H1 (cell line): ENCODE results near the gene TCF4. TPM values are rescaled to one million over a fixed set of nuclear protein-coding genes. Genes with fewer than 3 reads are reported as not detected.

Experiments
- CTCF ChIA-PET: fragments of 300-600 bp; sonication (Branson Sonifier 250); formaldehyde crosslinking; loops from one replicate; lab custom pipeline; 2021; ENCODE audit not compliant: partially characterized antibody; lab: Charles Lee
- POLR2A ChIA-PET: fragments of 300-600 bp; sonication (Branson Sonifier 250); formaldehyde crosslinking; loops from one replicate; lab custom pipeline; 2021; ENCODE audit warnings: inconsistent platforms; ENCODE audit not compliant: partially characterized antibody; lab: Charles Lee
- DNase-seq, 2 experiments: peaks; one replicate each; pipeline versions ENCODE4 v3.0.0 to v3.0.0-alpha.2; 2010 to 2022; ENCODE audit warnings: low spot score in 2 of 2, low read depth in 1 of 2, mixed read lengths in 1 of 2
- FAIRE-seq: peaks from 2 replicates; lab custom pipeline; 2011; peaks lifted over from hg19 to GRCh38; lab: Jason Lieb, UNC
- H2AFZ ChIP-seq: 2 replicates; pipeline ENCODE4 v1.8.1; 2012; ENCODE audit warnings: low read length, inconsistent platforms
- H2AK5ac ChIP-seq: 2 replicates; pipeline ENCODE4 v1.6.1; 2013; ENCODE audit warnings: low read depth, low read length
- H2BK120ac ChIP-seq: replicated peaks from 2 replicates; pipeline ENCODE3; 2013; ENCODE audit warnings: low read depth, low read length, inconsistent platforms
- H2BK12ac ChIP-seq: 2 replicates; pipeline ENCODE4 v1.6.1; 2013; ENCODE audit warnings: low read depth, low read length
- H2BK15ac ChIP-seq: 2 replicates; pipeline ENCODE4 v1.6.1; 2013; ENCODE audit warnings: low read length
- H2BK20ac ChIP-seq: 2 replicates; pipeline ENCODE4 v1.6.1; 2013; ENCODE audit warnings: low read length
- H2BK5ac ChIP-seq: 2 replicates; pipeline ENCODE4 v1.6.1; 2013; ENCODE audit warnings: low read depth, low read length
- H3K14ac ChIP-seq: 2 replicates; pipeline ENCODE4 v1.6.1; 2013; ENCODE audit warnings: inconsistent platforms; ENCODE audit not compliant: insufficient read length
- H3K18ac ChIP-seq: 2 replicates; pipeline ENCODE4 v1.6.1; 2013; ENCODE audit warnings: low read length; ENCODE audit errors: extremely low read depth
- H3K23ac ChIP-seq: 2 replicates; pipeline ENCODE4 v1.6.1; 2013; ENCODE audit warnings: inconsistent platforms; ENCODE audit not compliant: insufficient read length
- H3K23me2 ChIP-seq: 2 replicates; pipeline ENCODE4 v1.6.1; 2013; ENCODE audit warnings: low read depth, low read length
- H3K27ac ChIP-seq: 2 replicates; pipeline ENCODE4 v1.6.1; 2011; ENCODE audit warnings: low read depth, low read length, inconsistent platforms
- H3K27me3 ChIP-seq, 4 experiments: replicated peaks in 1 of 4; 1 replicate in 1 of 4; 2 replicates in 3 of 4; pipeline versions ENCODE4 v1.6.1 to v1.8.1; 2011 to 2013; ENCODE audit warnings: low read length in 3 of 4, mild to moderate bottlenecking in 3 of 4, inconsistent platforms in 2 of 4, mixed read lengths in 2 of 4, moderate library complexity in 1 of 4; ENCODE audit not compliant: control insufficient read depth in 3 of 4, insufficient read depth in 3 of 4; ENCODE audit errors: extremely low read depth in 1 of 4
- H3K36me3 ChIP-seq, 4 experiments: 2 replicates each; pipeline versions ENCODE4 v1.6.1 to v1.8.1; 2011 to 2013; ENCODE audit warnings: mild to moderate bottlenecking in 4 of 4, low read length in 3 of 4, moderate library complexity in 2 of 4, control low read depth in 1 of 4, inconsistent platforms in 1 of 4; ENCODE audit not compliant: insufficient read depth in 4 of 4, control insufficient read depth in 2 of 4
- H3K4ac ChIP-seq: replicated peaks from 2 replicates; pipeline ENCODE3; 2013; ENCODE audit warnings: low read length, low read depth, mixed read lengths, inconsistent platforms; ENCODE audit not compliant: insufficient read length
- H3K4me1 ChIP-seq, 4 experiments: replicated peaks in 1 of 4; 1 replicate in 1 of 4; 2 replicates in 3 of 4; pipeline versions ENCODE4 v1.6.1 to v1.8.1; 2011 to 2013; ENCODE audit warnings: low read length in 3 of 4, inconsistent platforms in 2 of 4, mixed read lengths in 1 of 4; ENCODE audit not compliant: insufficient read depth in 4 of 4, control insufficient read depth in 3 of 4
- H3K4me2 ChIP-seq, 2 experiments: 2 replicates each; pipeline versions ENCODE4 v1.6.1 to v1.8.1; 2011 to 2013; ENCODE audit warnings: low read depth in 2 of 2, low read length in 2 of 2, control low read depth in 1 of 2, inconsistent platforms in 1 of 2, mild to moderate bottlenecking in 1 of 2; ENCODE audit not compliant: insufficient read depth in 1 of 2
- H3K4me3 ChIP-seq, 4 experiments: fragments of 200-600, 300-600 bp in 1 of 4; sonication (generic), shearing (Covaris generic), sonication (Bioruptor Twin) in 1 of 4; 2 replicates each; pipeline versions ENCODE4 v1.5.1 to v1.8.1; 2011 to 2016; ENCODE audit warnings: low read length in 4 of 4, low read depth in 3 of 4, control low read depth in 2 of 4, inconsistent platforms in 2 of 4, mild to moderate bottlenecking in 2 of 4, mixed read lengths in 1 of 4, moderate library complexity in 1 of 4; ENCODE audit not compliant: insufficient read depth in 2 of 4; ENCODE audit errors: extremely low read depth in 1 of 4
- H3K56ac ChIP-seq: replicated peaks from 2 replicates; pipeline ENCODE3; 2013; ENCODE audit warnings: low read depth, mild to moderate bottlenecking, mixed read lengths, low read length, inconsistent platforms; ENCODE audit not compliant: insufficient read length
- H3K79me1 ChIP-seq: 2 replicates; pipeline ENCODE4 v1.6.1; 2013; ENCODE audit warnings: low read depth, low read length, control low read depth
- H3K79me2 ChIP-seq, 2 experiments: 2 replicates each; pipeline versions ENCODE4 v1.6.1 to v1.8.1; 2012 to 2013; ENCODE audit warnings: low read length in 2 of 2, mild to moderate bottlenecking in 2 of 2, inconsistent platforms in 1 of 2; ENCODE audit not compliant: insufficient read depth in 2 of 2, control insufficient read depth in 1 of 2
- H3K9ac ChIP-seq, 4 experiments: replicated peaks in 1 of 4; 1 replicate in 1 of 4; 2 replicates in 3 of 4; pipeline versions ENCODE4 v1.6.1 to v1.8.1; 2011 to 2013; ENCODE audit warnings: low read depth in 3 of 4, low read length in 3 of 4, control low read depth in 2 of 4, mild to moderate bottlenecking in 2 of 4, moderate library complexity in 2 of 4, inconsistent platforms in 1 of 4; ENCODE audit errors: extremely low read depth in 1 of 4
- H3K9me3 ChIP-seq, 2 experiments: 2 replicates each; pipeline versions ENCODE4 v1.6.1 to v1.8.1; 2012 to 2013; ENCODE audit warnings: mild to moderate bottlenecking in 2 of 2, moderate library complexity in 2 of 2, control low read depth in 1 of 2, inconsistent platforms in 1 of 2, low read depth in 1 of 2, low read length in 1 of 2, mixed read lengths in 1 of 2; ENCODE audit not compliant: insufficient read depth in 2 of 2
- H4K20me1 ChIP-seq, 2 experiments: replicated peaks in 1 of 2; 2 replicates each; pipeline versions ENCODE3 to v1.8.1; 2011 to 2013; ENCODE audit warnings: inconsistent platforms in 2 of 2, low read length in 2 of 2, mild to moderate bottlenecking in 1 of 2; ENCODE audit not compliant: insufficient read depth in 2 of 2, control insufficient read depth in 1 of 2
- H4K5ac ChIP-seq: 2 replicates; pipeline ENCODE4 v1.6.1; 2013; ENCODE audit warnings: low read length, low read depth, mixed read lengths, inconsistent platforms; ENCODE audit not compliant: insufficient read length
- H4K8ac ChIP-seq: 2 replicates; pipeline ENCODE4 v1.8.0; 2013; ENCODE audit warnings: mild to moderate bottlenecking, moderate library complexity, low read length, inconsistent platforms; ENCODE audit not compliant: insufficient read depth; ENCODE audit errors: extremely low read depth
- H4K91ac ChIP-seq: replicated peaks from 2 replicates; pipeline ENCODE3; 2013; ENCODE audit warnings: low read length, mixed read lengths, inconsistent platforms; ENCODE audit not compliant: insufficient read length
- ASH2L ChIP-seq: fragments of 200-600, 300-600 bp; sonication (generic); IDR thresholded peaks from one replicate; pipeline ENCODE4 v1.7.1; 2017; ENCODE audit warnings: low read length
- EGR1 ChIP-seq: IDR thresholded peaks from 2 replicates; pipeline ENCODE4 v1.6.1; 2011; ENCODE audit warnings: low read depth, low read length, borderline replicate concordance
- GABPA ChIP-seq: IDR thresholded peaks from 2 replicates; pipeline ENCODE4 v1.6.1; 2011; ENCODE audit warnings: mild to moderate bottlenecking, low read length, moderate library complexity, borderline replicate concordance; ENCODE audit not compliant: insufficient read depth
- JUN ChIP-seq: IDR thresholded peaks from 2 replicates; pipeline ENCODE4 v1.6.1; 2011; ENCODE audit warnings: low read depth, mild to moderate bottlenecking, improper control_type of control experiment, low read length
- JUND ChIP-seq: IDR thresholded peaks from 2 replicates; pipeline ENCODE4 v1.6.1; 2011; ENCODE audit warnings: mild to moderate bottlenecking, improper control_type of control experiment, low read length
- MAFK ChIP-seq: IDR thresholded peaks from 2 replicates; pipeline ENCODE4 v1.6.1; 2012; ENCODE audit warnings: low read depth, mild to moderate bottlenecking, improper control_type of control experiment, low read length
- SIN3A ChIP-seq, 2 experiments: IDR thresholded peaks in 1 of 2; conservative IDR thresholded peaks in 1 of 2; 2 replicates each; pipeline ENCODE4 v1.6.1; 2011 to 2012; ENCODE audit warnings: low read length in 2 of 2, improper control_type of control experiment in 1 of 2, low read depth in 1 of 2, mild to moderate bottlenecking in 1 of 2
- SIRT6 ChIP-seq: IDR thresholded peaks from one replicate; pipeline ENCODE4 v1.7.1; 2012; ENCODE audit warnings: low read length, inconsistent platforms
- SRF ChIP-seq: IDR thresholded peaks from 2 replicates; pipeline ENCODE4 v1.6.1; 2011; ENCODE audit warnings: mild to moderate bottlenecking, low read depth, low read length, moderate library complexity
- WGBS, 2 experiments: shearing (Covaris generic) in 1 of 2; methylation state at CpG; one replicate each; pipeline versions ENCODE4 v1.1.6 to v1.1.7; 2013 to 2015; ENCODE audit warnings: low lambda C conversion rate in 2 of 2, mixed read lengths in 2 of 2, inconsistent platforms in 1 of 2, low coverage in 1 of 2, missing lambda C conversion rate in 1 of 2; ENCODE audit not compliant: insufficient replicate concordance in 2 of 2, insufficient coverage in 1 of 2, insufficient read length in 1 of 2; ENCODE audit errors: extremely low coverage in 1 of 2, missing lambda C conversion rate in 1 of 2; 5-methylcytosine and 5-hydroxymethylcytosine counted together
- polyA plus RNA-seq, 7 experiments: library from polyadenylated mRNA; depleted of rRNA in 3 of 7; stranded (reverse) in 5 of 7; unstranded in 2 of 7; fragments of >200 nt in 5 of 7; fragments of 200-250 nt in 2 of 7; gene quantifications; 1 replicate in 5 of 7; 2 replicates in 1 of 7; 4 replicates in 1 of 7; pipeline versions ENCODE4 v1.2.1 to v1.2.3, GENCODE V29; 2011 to 2013; ENCODE audit warnings: missing spikeins in 2 of 7, mixed read lengths in 2 of 7
- total RNA-seq: library from RNA; stranded (reverse); fragmentation: NEBNext Ultra II Directional; extraction: Animal tissue kit (Norgen Biotek cat#: 25700); gene quantifications from 2 replicates; pipeline ENCODE4 v1.2.1, GENCODE V29; 2021

Gene TCF4
- total and polyA plus RNA-seq, 2 of the 8 experiments (the other 6 are each of a cell fraction or from before 2014, with no cell fraction given): 59.3 to 118 TPM

DNA sequence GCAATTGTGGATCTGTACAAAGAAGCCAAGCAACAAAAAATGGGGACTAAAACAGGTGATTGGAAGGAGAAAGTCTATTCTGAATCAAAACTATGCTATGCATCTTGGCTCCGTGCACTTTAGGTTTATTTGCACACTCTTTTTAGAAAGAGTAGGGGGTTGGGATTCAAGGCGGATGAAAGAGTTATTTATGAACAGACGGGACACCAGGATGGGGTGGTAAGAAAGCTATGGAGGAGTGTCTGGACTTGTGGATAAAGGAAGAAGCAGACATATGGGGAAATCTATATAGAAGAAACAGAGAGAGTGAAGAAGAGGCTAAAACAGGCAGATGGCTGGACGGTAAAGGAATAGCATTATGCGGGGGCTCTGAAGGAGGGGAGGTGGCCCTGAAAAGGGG lies 57.8 kb downstream of the TCF4 start:
- no peaks in the 10 kb centered on the region for H4K20me1 ChIP-seq
- no peak overlapping the region for H3K23ac ChIP-seq
- no peaks in the 10 kb centered on the region for H3K36me3 ChIP-seq
- H2AFZ ChIP-seq: no peak overlapping the region
- H3K27me3 ChIP-seq: no peaks in the 10 kb centered on the region
- no peak overlapping the region for H2AK5ac ChIP-seq
- no peak overlapping the region for H3K9ac ChIP-seq
- no peak overlapping the region for H3K18ac ChIP-seq
- no peak overlapping the region for H4K91ac ChIP-seq
- H4K8ac ChIP-seq: no peak overlapping the region
- H3K9me3 ChIP-seq: no peaks in the 10 kb centered on the region
- DNase-seq (no peak), FAIRE-seq (no peak)
- peaks cover 0 to 95% of the 10 kb centered on the region in 2 experiments; a peak in 2 of 4 replicates for H3K79me2 ChIP-seq
- no peak overlapping the region for H3K4me3 ChIP-seq
- H3K79me1 ChIP-seq: peaks cover 3% of the 10 kb centered on the region; the same call in 1 of the 2 replicates
- H2BK5ac ChIP-seq: no peak overlapping the region
- H2BK15ac ChIP-seq: no peak overlapping the region
- ChIA-PET POLR2A (interaction anchor here (0.7 kb wide), 1 partner anchor 184 kb away, joined by 3 read pairs; no protein-coding TSS in a partner anchor), CTCF (no interaction called here)
- no peak overlapping the region for H3K14ac ChIP-seq
- TF ChIP-seq JUND: no peak
- TF ChIP-seq JUN: no peak
- no peak for TF ChIP-seq SRF
- no peak for TF ChIP-seq SIN3A (conservative IDR thresholded peaks at IDR 0.05 in 1 of 2, IDR thresholded peaks at IDR 0.05 in 1 of 2; ENCODE audit: low read depth in 1 of 2, low read length in 2 of 2)
- no peak for TF ChIP-seq EGR1
- TF ChIP-seq MAFK: no peak
- no peak for TF ChIP-seq GABPA
- no peak for TF ChIP-seq ASH2L
- no peak for TF ChIP-seq SIRT6
- no peak overlapping the region for H4K5ac ChIP-seq
- WGBS, 2 experiments: 83% methylated on average over 4 of the region's 5 CpGs; no CpG with 5 or more reads in 1 of the 2 experiments
- H3K4ac ChIP-seq: no peak overlapping the region
- no peaks in the 10 kb centered on the region for H3K23me2 ChIP-seq
- peaks cover 2 to 9% (median 6%) of the 10 kb centered on the region in 4 experiments; a peak in 4 of 7 replicates for H3K4me1 ChIP-seq
- no peak overlapping the region for H2BK120ac ChIP-seq
- H3K27ac ChIP-seq: no peak overlapping the region
- H2BK12ac ChIP-seq: no peak overlapping the region
- no peak overlapping the region for H2BK20ac ChIP-seq
- H3K56ac ChIP-seq: no peak overlapping the region
- no peak overlapping the region for H3K4me2 ChIP-seq
